ENCODE results near the gene NSG1. TPM values are rescaled to one million over a fixed set of nuclear protein-coding genes. Genes with fewer than 3 reads are reported as not detected.

The NSG1 gene
- total and polyA plus RNA-seq, 9 of the 15 experiments (the other 6 are each of a cell fraction or from before 2014, with no cell fraction given) = not detected

DNA sequence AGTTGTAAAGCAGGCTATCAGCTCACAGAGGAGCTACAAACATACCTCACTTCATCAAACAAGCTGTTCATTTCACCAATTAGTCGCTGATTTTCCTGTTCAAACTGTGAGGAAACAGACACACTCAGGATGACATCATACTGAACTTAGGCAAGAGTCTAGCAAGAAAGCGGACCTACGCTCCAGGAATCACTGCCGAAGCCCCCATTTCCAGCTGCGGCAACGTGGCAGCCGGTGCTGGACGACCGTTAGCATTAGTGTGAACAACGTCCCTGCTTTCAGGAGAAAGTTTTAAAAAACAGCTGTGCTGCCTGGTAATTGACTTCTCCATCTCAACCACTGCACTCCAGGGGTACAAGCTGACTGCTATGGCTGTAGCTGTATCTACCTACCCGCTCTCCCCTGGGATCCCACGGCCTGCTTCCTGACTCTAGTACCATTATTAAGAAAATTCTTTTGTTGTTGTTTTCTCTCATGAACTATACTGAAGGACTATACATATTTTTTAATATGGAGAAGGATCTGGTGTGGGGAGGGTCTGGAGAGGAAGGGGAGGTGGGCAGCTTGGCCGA is 38.3 kb downstream of the NSG1 start:
- in situ Hi-C loops (cut with MboI) (no loop called here), intact Hi-C loops (cut with micrococcal nuclease) (no loop called here)
- POLR2A ChIA-PET = interaction anchor here (0.7 to 2.0 kb wide), 4 partner anchors 8 to 18 kb away, joined by 3 to 5 read pairs (median 4); no protein-coding TSS in a partner anchor
- FAIRE-seq (no peak), ATAC-seq (no peak), DNase-seq (ENCODE audit: extremely low read depth in 1 of 4, low spot score in 3 of 4) (no peak)
- H3K4me3 ChIP-seq = no peak overlapping the region
- H3K9me3 ChIP-seq (replicated peaks; ENCODE audit: control insufficient read depth, insufficient read depth, low read depth, low read length) = no peaks in the 10 kb centered on the region
- TF ChIP-seq, protein P1, sequence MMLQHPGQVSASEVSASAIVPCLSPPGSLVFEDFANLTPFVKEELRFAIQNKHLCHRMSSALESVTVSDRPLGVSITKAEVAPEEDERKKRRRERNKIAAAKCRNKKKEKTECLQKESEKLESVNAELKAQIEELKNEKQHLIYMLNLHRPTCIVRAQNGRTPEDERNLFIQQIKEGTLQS (IDR thresholded peaks at IDR 0.05) = peak; percentile 17; the same call in 1 of the 2 replicates
- TF ChIP-seq, protein P1 (CRISPR knock-in tag; conservative IDR thresholded peaks at IDR 0.05) = no peak
- TF ChIP-seq CEBPB (tag; IDR thresholded peaks at IDR 0.05) (no peak), ZNF224 (CRISPR knock-in tag; IDR thresholded peaks at IDR 0.05) (no peak)
- no peaks in the 10 kb centered on the region for H3K4me1 ChIP-seq (replicated peaks in 1 of 2; ENCODE audit: control insufficient read depth in 2 of 2, insufficient read depth in 2 of 2, low read length in 2 of 2)
- H4K20me1 ChIP-seq (replicated peaks; ENCODE audit: control insufficient read depth, insufficient read depth, low read length) = no peaks in the 10 kb centered on the region; the same call in 1 of the 2 replicates
- no peak overlapping the region for H3K4me2 ChIP-seq (ENCODE audit: insufficient read depth, low read length)
- CTCF ChIA-PET (ENCODE audit: low intra/inter-chr PET ratio) = no interaction called here
- no peak overlapping the region for H3K27ac ChIP-seq (ENCODE audit: extremely low read depth, low read depth, low read length)
- H3K27me3 ChIP-seq (ENCODE audit: control insufficient read depth in 2 of 2, insufficient read depth in 2 of 2, low read length in 2 of 2) = no peaks in the 10 kb centered on the region
- H3K36me3 ChIP-seq (ENCODE audit: control insufficient read depth, insufficient read depth, low read length) = peaks cover 25% of the 10 kb centered on the region; the same call in 1 of the 3 replicates
- H2AFZ ChIP-seq (ENCODE audit: low read depth, low read length) = no peak overlapping the region
- H3K9ac ChIP-seq (ENCODE audit: insufficient read depth in 1 of 2, low read depth in 2 of 2, low read length in 2 of 2) = no peak overlapping the region; a peak in 1 of 4 replicates
- no TSS peak for BruUV-seq (replicated peaks)
- no peaks in the 10 kb centered on the region for H3K79me2 ChIP-seq (ENCODE audit: control insufficient read depth, insufficient read depth, low read length)
- 71% methylated on average over 13 of the region's 13 CpGs for WGBS (ENCODE audit: insufficient coverage, low coverage, missing lambda C conversion rate)
- no peaks in the 10 kb centered on the region for H3K9me1 ChIP-seq (ENCODE audit: control insufficient read depth, insufficient read depth, low read length)

GRCh38 chr4:4425696-4426095 is 38.8 kb downstream of the NSG1 start:
- Histone ChIP-seq H4K20me1 (replicated peaks; ENCODE audit: control insufficient read depth, insufficient read depth, low read length) (no peaks in the 10 kb centered on the region; the same call in 1 of the 2 replicates), H3K27ac (ENCODE audit: extremely low read depth, low read depth, low read length) (no peak overlapping the region), H3K4me2 (ENCODE audit: insufficient read depth, low read length) (no peak overlapping the region), H3K4me3 (no peak overlapping the region), H3K9me3 (replicated peaks; ENCODE audit: control insufficient read depth, insufficient read depth, low read depth, low read length) (no peaks in the 10 kb centered on the region), H3K4me1 (replicated peaks in 1 of 2; ENCODE audit: control insufficient read depth in 2 of 2, insufficient read depth in 2 of 2, low read length in 2 of 2) (no peaks in the 10 kb centered on the region), H3K79me2 (ENCODE audit: control insufficient read depth, insufficient read depth, low read length) (no peaks in the 10 kb centered on the region), H3K36me3 (ENCODE audit: control insufficient read depth, insufficient read depth, low read length) (peaks cover 20% of the 10 kb centered on the region; the same call in 1 of the 3 replicates), H3K27me3 (ENCODE audit: control insufficient read depth in 2 of 2, insufficient read depth in 2 of 2, low read length in 2 of 2) (no peaks in the 10 kb centered on the region), H3K9ac (ENCODE audit: insufficient read depth in 1 of 2, low read depth in 2 of 2, low read length in 2 of 2) (no peak overlapping the region; a peak in 1 of 4 replicates), H2AFZ (ENCODE audit: low read depth, low read length) (no peak overlapping the region), H3K9me1 (ENCODE audit: control insufficient read depth, insufficient read depth, low read length) (no peaks in the 10 kb centered on the region)
- 83% methylated on average over 6 of the region's 7 CpGs for WGBS (ENCODE audit: insufficient coverage, low coverage, missing lambda C conversion rate)
- POLR2A ChIA-PET = interaction anchor here (0.7 to 2.0 kb wide), 4 partner anchors 8 to 32 kb away, joined by 3 to 5 read pairs (median 3); no protein-coding TSS in a partner anchor
- ATAC-seq (no peak), DNase-seq (ENCODE audit: extremely low read depth in 1 of 4, low spot score in 3 of 4) (no peak), FAIRE-seq (no peak)
- in situ Hi-C loops (cut with MboI) = no loop called here
- CTCF ChIA-PET (ENCODE audit: low intra/inter-chr PET ratio) = no interaction called here
- intact Hi-C loops (cut with micrococcal nuclease) = no loop called here
- BruUV-seq (replicated peaks) = no TSS peak
- no peak for TF ChIP-seq POU5F1 (IDR thresholded peaks at IDR 0.05; ENCODE audit: borderline replicate concordance, low read depth, low read length, partially characterized antibody)
- no peak for TF ChIP-seq TSC22D4 (tag; IDR thresholded peaks at IDR 0.05)
- no peak for TF ChIP-seq ZNF830 (CRISPR knock-in tag; IDR thresholded peaks at IDR 0.05)
- no peak for TF ChIP-seq PCBP1 (IDR thresholded peaks at IDR 0.05; ENCODE audit: low read depth, low read length, poor library complexity, severe bottlenecking)
- TF ChIP-seq NONO (IDR thresholded peaks at IDR 0.05; ENCODE audit: low read depth in 2 of 2, low read length in 1 of 2) = no peak
- TF ChIP-seq BHLHE40 (IDR thresholded peaks at IDR 0.05; ENCODE audit: low read length) = no peak
- TF ChIP-seq, protein P2, sequence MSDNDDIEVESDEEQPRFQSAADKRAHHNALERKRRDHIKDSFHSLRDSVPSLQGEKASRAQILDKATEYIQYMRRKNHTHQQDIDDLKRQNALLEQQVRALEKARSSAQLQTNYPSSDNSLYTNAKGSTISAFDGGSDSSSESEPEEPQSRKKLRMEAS (CRISPR knock-in tag; IDR thresholded peaks at IDR 0.05) = no peak
